Liver (tissue), 9 donors: Measurements from ENCODE around the gene PRKCSH. TPM values are rescaled to one million over a fixed set of nuclear protein-coding genes. Genes with fewer than 3 reads are reported as not detected.

Experiments used
- DNase-seq: peaks from one replicate; pipeline ENCODE4 v3.0.0-alpha.2; 2017; ENCODE audit warnings: low spot score
- H3K27ac ChIP-seq, 2 donors: one replicate each; pipeline ENCODE4 v1.7.0; 2013; ENCODE audit warnings: inconsistent platforms in 2 of 2, low read length in 2 of 2, control low read depth in 1 of 2, low read depth in 1 of 2, mild to moderate bottlenecking in 1 of 2
- H3K27me3 ChIP-seq, 4 donors: one replicate each; pipeline versions ENCODE4 v1.6.1 to v1.7.0; 2013; ENCODE audit warnings: low read length in 3 of 4, inconsistent platforms in 1 of 4, mild to moderate bottlenecking in 1 of 4, moderate library complexity in 1 of 4; ENCODE audit not compliant: control insufficient read depth in 4 of 4, insufficient read depth in 4 of 4
- H3K36me3 ChIP-seq, 4 donors: one replicate each; pipeline versions ENCODE4 v1.6.1 to v1.7.0; 2013; ENCODE audit warnings: low read length in 3 of 4, mild to moderate bottlenecking in 3 of 4, low read depth in 1 of 4, moderate library complexity in 1 of 4; ENCODE audit not compliant: control insufficient read depth in 4 of 4, insufficient read depth in 3 of 4
- H3K4me1 ChIP-seq, 4 donors: one replicate each; pipeline versions ENCODE4 v1.6.1 to v1.7.0; 2013; ENCODE audit warnings: low read length in 3 of 4, mild to moderate bottlenecking in 3 of 4, moderate library complexity in 1 of 4; ENCODE audit not compliant: control insufficient read depth in 4 of 4, insufficient read depth in 4 of 4
- H3K4me3 ChIP-seq, 3 donors: one replicate each; pipeline versions ENCODE4 v1.6.1 to v1.7.0; 2013; ENCODE audit warnings: low read length in 3 of 3, control low read depth in 1 of 3, low read depth in 1 of 3, mild to moderate bottlenecking in 1 of 3
- H3K9ac ChIP-seq, 2 donors: one replicate each; pipeline ENCODE4 v1.7.0; 2013; ENCODE audit warnings: low read length in 2 of 2, mild to moderate bottlenecking in 2 of 2, moderate library complexity in 2 of 2, control low read depth in 1 of 2, low read depth in 1 of 2
- H3K9me3 ChIP-seq, 4 donors: one replicate each; pipeline versions ENCODE4 v1.6.1 to v1.7.0; 2013; ENCODE audit warnings: low read length in 3 of 4; ENCODE audit not compliant: control insufficient read depth in 4 of 4
- EGR1 ChIP-seq, 2 donors: IDR thresholded peaks; 2 replicates each; pipeline ENCODE4 v1.6.1; 2016 to 2018; ENCODE audit warnings: antibody characterized with exemption in 2 of 2, low read depth in 2 of 2
- FOXA1 ChIP-seq: IDR thresholded peaks from 2 replicates; pipeline ENCODE4 v1.6.1; 2016; ENCODE audit warnings: antibody characterized with exemption
- FOXA2 ChIP-seq: IDR thresholded peaks from 2 replicates; pipeline ENCODE4 v1.6.1; 2016; ENCODE audit warnings: antibody characterized with exemption
- GABPA ChIP-seq, 2 donors: IDR thresholded peaks in 1 of 2; conservative IDR thresholded peaks in 1 of 2; 2 replicates each; pipeline ENCODE4 v1.6.1; 2016; ENCODE audit warnings: antibody characterized with exemption in 2 of 2, mild to moderate bottlenecking in 1 of 2, moderate library complexity in 1 of 2
- HNF4A ChIP-seq, 2 donors: conservative IDR thresholded peaks; 2 replicates each; pipeline ENCODE4 v1.6.1; 2016; ENCODE audit warnings: antibody characterized with exemption in 2 of 2, mild to moderate bottlenecking in 2 of 2
- HNF4G ChIP-seq: IDR thresholded peaks from 2 replicates; pipeline ENCODE4 v1.6.1; 2016; ENCODE audit warnings: antibody characterized with exemption
- JUND ChIP-seq, 2 donors: IDR thresholded peaks; 2 replicates each; pipeline ENCODE4 v1.6.1; 2016; ENCODE audit warnings: antibody characterized with exemption in 2 of 2
- RAD21 ChIP-seq, 2 donors: IDR thresholded peaks; 2 replicates each; pipeline ENCODE4 v1.6.1; 2016; ENCODE audit warnings: antibody characterized with exemption in 2 of 2, mild to moderate bottlenecking in 2 of 2
- RXRA ChIP-seq, 2 donors: IDR thresholded peaks; 2 replicates each; pipeline ENCODE4 v1.6.1; 2017 to 2018; ENCODE audit warnings: antibody characterized with exemption in 2 of 2, mild to moderate bottlenecking in 1 of 2
- SP1 ChIP-seq: IDR thresholded peaks from 2 replicates; pipeline ENCODE4 v1.6.1; 2018; ENCODE audit warnings: antibody characterized with exemption, mild to moderate bottlenecking
- TAF1 ChIP-seq: conservative IDR thresholded peaks from 2 replicates; pipeline ENCODE4 v1.6.1; 2016; ENCODE audit warnings: antibody characterized with exemption, mild to moderate bottlenecking
- YY1 ChIP-seq: IDR thresholded peaks from 2 replicates; pipeline ENCODE4 v1.6.1; 2016; ENCODE audit warnings: antibody characterized with exemption, mild to moderate bottlenecking
- WGBS: extraction: QIAGEN DNeasy Blood & Tissue Kit; methylation state at CpG from one replicate; pipeline ENCODE4 v1.1.7; 2013; 5-methylcytosine and 5-hydroxymethylcytosine counted together
- polyA plus RNA-seq, 2 donors: library from polyadenylated mRNA; stranded (reverse) in 1 of 2; unstranded in 1 of 2; fragments of 200-250 nt in 1 of 2; fragments of >200 nt in 1 of 2; fragmentation: Nextera tagmentation in 1 of 2; extraction: Ambion mirVana in 1 of 2; gene quantifications; one replicate each; pipeline versions ENCODE4 v1.2.1 to v1.2.3, GENCODE V29; 2013 to 2015
- total RNA-seq, 2 donors: library from RNA; depleted of rRNA; stranded (reverse); fragments of >200 nt; gene quantifications; one replicate each; pipeline ENCODE4 v1.2.3, GENCODE V29; 2014
- TF ChIP-seq, protein P1 (sequence below): fragments of 150-350 bp; IDR thresholded peaks from 2 replicates; pipeline ENCODE4 v1.5.1; 2017; ENCODE audit warnings: improper control_type of control experiment, low read depth, low read length; ENCODE audit not compliant: missing input control
- TF ChIP-seq, protein P2 (sequence below): IDR thresholded peaks from 2 replicates; pipeline ENCODE4 v1.6.1; 2016; ENCODE audit warnings: antibody characterized with exemption
- TF ChIP-seq, protein P3 (sequence below): IDR thresholded peaks from 2 replicates; pipeline ENCODE4 v1.6.1; 2016; ENCODE audit warnings: antibody characterized with exemption
- TF ChIP-seq, protein P4 (sequence below): IDR thresholded peaks from 2 replicates; pipeline ENCODE4 v1.6.1; 2016; ENCODE audit warnings: antibody characterized with exemption
- TF ChIP-seq, protein P5 (sequence below): IDR thresholded peaks from 2 replicates; pipeline ENCODE4 v1.6.1; 2016; ENCODE audit warnings: antibody characterized with exemption, mild to moderate bottlenecking
- donor health status: healthy.
- donor health status: healthy.
- donor health status: healthy.
- donor health status: healthy.
- donor health status: healthy.

The PRKCSH gene
- total and polyA plus RNA-seq, 4 donors, result 42.9 to 165 (median 78.3) TPM

DNA sequence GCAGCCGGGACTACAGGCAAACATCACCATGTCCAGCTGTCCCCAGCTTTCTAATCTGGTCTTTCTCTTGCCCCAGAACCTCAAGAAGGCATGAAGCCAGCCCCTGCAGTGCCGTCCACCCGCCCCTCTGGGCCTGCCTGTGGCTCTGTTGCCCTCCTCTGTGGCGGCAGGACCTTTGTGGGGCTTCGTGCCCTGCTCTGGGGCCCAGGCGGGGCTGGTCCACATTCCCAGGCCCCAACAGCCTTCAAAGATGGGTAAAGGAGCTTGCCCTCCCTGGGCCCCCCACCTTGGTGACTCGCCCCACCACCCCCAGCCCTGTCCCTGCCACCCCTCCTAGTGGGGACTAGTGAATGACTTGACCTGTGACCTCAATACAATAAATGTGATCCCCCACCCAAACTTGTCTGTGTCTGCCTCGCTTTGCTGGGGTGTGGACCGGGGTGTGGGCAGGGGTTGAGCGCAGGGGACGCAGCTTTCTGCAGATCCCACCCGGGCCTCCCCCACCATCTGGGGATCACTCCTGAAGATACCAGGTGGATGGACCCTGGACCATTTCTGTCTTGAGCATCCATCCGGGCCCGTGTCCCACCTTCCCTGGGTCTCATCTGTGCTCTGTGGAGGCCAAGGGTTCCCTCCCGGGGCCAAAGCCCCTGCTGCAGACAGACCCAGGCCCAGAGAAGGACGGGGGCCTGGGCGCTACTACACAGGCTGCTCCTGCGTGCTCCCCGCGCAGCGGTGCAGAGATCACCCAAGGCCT is 15.3 kb downstream of the PRKCSH start:
- Histone ChIP-seq H3K4me1 (no peaks in the 10 kb centered on the region), H3K27ac (no peak overlapping the region), H3K9ac (no peak overlapping the region), H3K36me3 (peaks cover 7 to 28% (median 18%) of the 10 kb centered on the region in 4 donors), H3K9me3 (no peaks in the 10 kb centered on the region), H3K4me3 (no peak overlapping the region), H3K27me3 (no peaks in the 10 kb centered on the region)
- WGBS, result 91% methylated on average over 21 of the region's 21 CpGs
- TF ChIP-seq, protein P1, sequence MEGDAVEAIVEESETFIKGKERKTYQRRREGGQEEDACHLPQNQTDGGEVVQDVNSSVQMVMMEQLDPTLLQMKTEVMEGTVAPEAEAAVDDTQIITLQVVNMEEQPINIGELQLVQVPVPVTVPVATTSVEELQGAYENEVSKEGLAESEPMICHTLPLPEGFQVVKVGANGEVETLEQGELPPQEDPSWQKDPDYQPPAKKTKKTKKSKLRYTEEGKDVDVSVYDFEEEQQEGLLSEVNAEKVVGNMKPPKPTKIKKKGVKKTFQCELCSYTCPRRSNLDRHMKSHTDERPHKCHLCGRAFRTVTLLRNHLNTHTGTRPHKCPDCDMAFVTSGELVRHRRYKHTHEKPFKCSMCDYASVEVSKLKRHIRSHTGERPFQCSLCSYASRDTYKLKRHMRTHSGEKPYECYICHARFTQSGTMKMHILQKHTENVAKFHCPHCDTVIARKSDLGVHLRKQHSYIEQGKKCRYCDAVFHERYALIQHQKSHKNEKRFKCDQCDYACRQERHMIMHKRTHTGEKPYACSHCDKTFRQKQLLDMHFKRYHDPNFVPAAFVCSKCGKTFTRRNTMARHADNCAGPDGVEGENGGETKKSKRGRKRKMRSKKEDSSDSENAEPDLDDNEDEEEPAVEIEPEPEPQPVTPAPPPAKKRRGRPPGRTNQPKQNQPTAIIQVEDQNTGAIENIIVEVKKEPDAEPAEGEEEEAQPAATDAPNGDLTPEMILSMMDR, result no peak
- TF ChIP-seq, protein P2, sequence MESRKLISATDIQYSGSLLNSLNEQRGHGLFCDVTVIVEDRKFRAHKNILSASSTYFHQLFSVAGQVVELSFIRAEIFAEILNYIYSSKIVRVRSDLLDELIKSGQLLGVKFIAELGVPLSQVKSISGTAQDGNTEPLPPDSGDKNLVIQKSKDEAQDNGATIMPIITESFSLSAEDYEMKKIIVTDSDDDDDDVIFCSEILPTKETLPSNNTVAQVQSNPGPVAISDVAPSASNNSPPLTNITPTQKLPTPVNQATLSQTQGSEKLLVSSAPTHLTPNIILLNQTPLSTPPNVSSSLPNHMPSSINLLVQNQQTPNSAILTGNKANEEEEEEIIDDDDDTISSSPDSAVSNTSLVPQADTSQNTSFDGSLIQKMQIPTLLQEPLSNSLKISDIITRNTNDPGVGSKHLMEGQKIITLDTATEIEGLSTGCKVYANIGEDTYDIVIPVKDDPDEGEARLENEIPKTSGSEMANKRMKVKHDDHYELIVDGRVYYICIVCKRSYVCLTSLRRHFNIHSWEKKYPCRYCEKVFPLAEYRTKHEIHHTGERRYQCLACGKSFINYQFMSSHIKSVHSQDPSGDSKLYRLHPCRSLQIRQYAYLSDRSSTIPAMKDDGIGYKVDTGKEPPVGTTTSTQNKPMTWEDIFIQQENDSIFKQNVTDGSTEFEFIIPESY, result no peak
- TF ChIP-seq SP1, result no peak
- TF ChIP-seq YY1, result no peak
- TF ChIP-seq, protein P3, sequence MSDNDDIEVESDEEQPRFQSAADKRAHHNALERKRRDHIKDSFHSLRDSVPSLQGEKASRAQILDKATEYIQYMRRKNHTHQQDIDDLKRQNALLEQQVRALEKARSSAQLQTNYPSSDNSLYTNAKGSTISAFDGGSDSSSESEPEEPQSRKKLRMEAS, result no peak
- no peak for TF ChIP-seq FOXA1
- TF ChIP-seq, protein P4, sequence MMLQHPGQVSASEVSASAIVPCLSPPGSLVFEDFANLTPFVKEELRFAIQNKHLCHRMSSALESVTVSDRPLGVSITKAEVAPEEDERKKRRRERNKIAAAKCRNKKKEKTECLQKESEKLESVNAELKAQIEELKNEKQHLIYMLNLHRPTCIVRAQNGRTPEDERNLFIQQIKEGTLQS, result no peak
- no peak for TF ChIP-seq JUND (IDR thresholded peaks at IDR 0.05)
- TF ChIP-seq, protein P5, sequence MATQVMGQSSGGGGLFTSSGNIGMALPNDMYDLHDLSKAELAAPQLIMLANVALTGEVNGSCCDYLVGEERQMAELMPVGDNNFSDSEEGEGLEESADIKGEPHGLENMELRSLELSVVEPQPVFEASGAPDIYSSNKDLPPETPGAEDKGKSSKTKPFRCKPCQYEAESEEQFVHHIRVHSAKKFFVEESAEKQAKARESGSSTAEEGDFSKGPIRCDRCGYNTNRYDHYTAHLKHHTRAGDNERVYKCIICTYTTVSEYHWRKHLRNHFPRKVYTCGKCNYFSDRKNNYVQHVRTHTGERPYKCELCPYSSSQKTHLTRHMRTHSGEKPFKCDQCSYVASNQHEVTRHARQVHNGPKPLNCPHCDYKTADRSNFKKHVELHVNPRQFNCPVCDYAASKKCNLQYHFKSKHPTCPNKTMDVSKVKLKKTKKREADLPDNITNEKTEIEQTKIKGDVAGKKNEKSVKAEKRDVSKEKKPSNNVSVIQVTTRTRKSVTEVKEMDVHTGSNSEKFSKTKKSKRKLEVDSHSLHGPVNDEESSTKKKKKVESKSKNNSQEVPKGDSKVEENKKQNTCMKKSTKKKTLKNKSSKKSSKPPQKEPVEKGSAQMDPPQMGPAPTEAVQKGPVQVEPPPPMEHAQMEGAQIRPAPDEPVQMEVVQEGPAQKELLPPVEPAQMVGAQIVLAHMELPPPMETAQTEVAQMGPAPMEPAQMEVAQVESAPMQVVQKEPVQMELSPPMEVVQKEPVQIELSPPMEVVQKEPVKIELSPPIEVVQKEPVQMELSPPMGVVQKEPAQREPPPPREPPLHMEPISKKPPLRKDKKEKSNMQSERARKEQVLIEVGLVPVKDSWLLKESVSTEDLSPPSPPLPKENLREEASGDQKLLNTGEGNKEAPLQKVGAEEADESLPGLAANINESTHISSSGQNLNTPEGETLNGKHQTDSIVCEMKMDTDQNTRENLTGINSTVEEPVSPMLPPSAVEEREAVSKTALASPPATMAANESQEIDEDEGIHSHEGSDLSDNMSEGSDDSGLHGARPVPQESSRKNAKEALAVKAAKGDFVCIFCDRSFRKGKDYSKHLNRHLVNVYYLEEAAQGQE, result no peak
- TF ChIP-seq FOXA2, result no peak
- TF ChIP-seq HNF4G, result no peak
- no peak for TF ChIP-seq EGR1 (IDR thresholded peaks at IDR 0.05; ENCODE audit: low read depth in 2 of 2)
- no peak for DNase-seq

DNA sequence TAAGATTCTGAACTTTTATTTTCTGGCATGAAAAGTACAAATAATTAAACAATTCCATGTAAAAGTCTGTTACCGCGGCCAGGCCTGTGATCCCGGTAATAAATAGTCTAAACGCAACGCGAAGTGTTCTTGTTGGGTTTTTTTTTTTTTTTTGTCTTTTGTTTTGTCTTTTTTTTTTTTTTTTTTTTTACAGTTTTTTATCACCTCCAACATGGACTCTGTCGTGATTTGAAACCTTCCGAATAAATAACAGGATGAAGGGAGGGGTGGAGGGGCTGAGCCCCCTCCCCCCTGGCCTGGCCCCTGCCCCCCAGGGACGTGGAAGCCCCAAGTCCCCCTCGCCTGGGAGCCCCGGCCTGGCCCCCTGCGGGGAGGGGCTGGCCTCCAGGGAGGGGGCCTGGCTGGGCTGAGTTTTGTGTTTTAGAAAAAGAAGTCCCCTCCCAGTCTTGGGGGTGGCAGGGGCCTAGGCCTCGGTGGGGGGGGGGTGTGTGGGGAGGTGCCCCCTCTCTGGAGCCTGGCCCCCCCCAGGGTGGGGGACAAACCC is 16.0 kb downstream of the PRKCSH start:
- Histone ChIP-seq H3K4me3 (no peak overlapping the region), H3K4me1 (no peaks in the 10 kb centered on the region), H3K9me3 (no peaks in the 10 kb centered on the region), H3K27me3 (no peaks in the 10 kb centered on the region), H3K36me3 (peaks cover 7 to 24% (median 17%) of the 10 kb centered on the region in 4 donors), H3K9ac (no peak overlapping the region), H3K27ac (no peak overlapping the region)
- DNase-seq, result no peak
- WGBS, result 53% methylated on average over 13 of the region's 13 CpGs
- TF ChIP-seq FOXA1, result no peak
- TF ChIP-seq EGR1 (IDR thresholded peaks at IDR 0.05; ENCODE audit: low read depth in 2 of 2), result no peak
- TF ChIP-seq TAF1, result no peak
- TF ChIP-seq RAD21 (IDR thresholded peaks at IDR 0.05), result no peak
- TF ChIP-seq JUND (IDR thresholded peaks at IDR 0.05), result no peak
- no peak for TF ChIP-seq FOXA2
- TF ChIP-seq HNF4A (conservative IDR thresholded peaks at IDR 0.05), result no peak
- TF ChIP-seq GABPA (IDR thresholded peaks at IDR 0.05 in 1 of 2, conservative IDR thresholded peaks at IDR 0.05 in 1 of 2), result no peak
- TF ChIP-seq, protein P3, result no peak
- TF ChIP-seq RXRA (IDR thresholded peaks at IDR 0.05), result no peak
- TF ChIP-seq, protein P2, result no peak
